Uterus (tissue), 4 donors: ENCODE measurements around the gene LDLRAD4. TPM values are rescaled to one million over a fixed set of nuclear protein-coding genes. Genes with fewer than 3 reads are reported as not detected.

Experiments
- DNase-seq, 2 donors: peaks; one replicate each; pipeline ENCODE4 v3.0.0-alpha.2; 2019 to 2020
- H3K27ac ChIP-seq, 2 donors: fragments of 200-600 bp; sonication (generic); 1 replicate in 1 of 2; 2 replicates in 1 of 2; pipeline ENCODE4 v1.5.1; 2016 to 2018
- H3K27me3 ChIP-seq, 2 donors: fragments of 200-600 bp; sonication (generic); one replicate each; pipeline ENCODE4 v1.5.1; 2018 to 2019; ENCODE audit warnings: control low read depth in 1 of 2
- H3K36me3 ChIP-seq, 2 donors: fragments of 200-600 bp; sonication (generic); one replicate each; pipeline ENCODE4 v1.5.1; 2019; ENCODE audit warnings: control low read depth in 1 of 2
- H3K4me1 ChIP-seq, 2 donors: fragments of 200-600 bp; sonication (generic); one replicate each; pipeline ENCODE4 v1.5.1; 2018 to 2019; ENCODE audit warnings: control low read depth in 1 of 2
- H3K4me3 ChIP-seq, 2 donors: fragments of 200-600 bp; sonication (generic); 1 replicate in 1 of 2; 2 replicates in 1 of 2; pipeline ENCODE4 v1.5.1; 2018 to 2019; ENCODE audit warnings: mild to moderate bottlenecking in 1 of 2
- H3K9me3 ChIP-seq, 2 donors: fragments of 200-600 bp; sonication (generic); one replicate each; pipeline ENCODE4 v1.5.1; 2019; ENCODE audit warnings: control low read depth in 1 of 2
- POLR2A ChIP-seq, 2 donors: fragments of 450-650 bp; IDR thresholded peaks; one replicate each; pipeline ENCODE4 v1.6.1; 2016; ENCODE audit warnings: antibody characterized with exemption in 2 of 2, mild to moderate bottlenecking in 1 of 2, moderate library complexity in 1 of 2
- intact Hi-C: fragments of 100-400 bp; cut with DNase I; formaldehyde crosslinking; loops from one replicate; pipeline ENCODE4 v1.15.1; 2023; ENCODE audit warnings: low total_unique reads
- total RNA-seq, 4 donors: library from RNA; depleted of rRNA in 3 of 4; stranded (reverse); fragments of >200 nt in 3 of 4; gene quantifications; one replicate each; pipeline versions ENCODE4 v1.1.0 to v1.2.4, GENCODE V29; 2014 to 2023
- TF ChIP-seq, protein P1 (sequence below), 4 experiments: fragments of 200-600 bp in 2 of 4; fragments of 450-650 bp in 2 of 4; sonication (generic) in 2 of 4; IDR thresholded peaks; one replicate each; pipeline ENCODE4 v1.5.1; 2016 to 2019; ENCODE audit warnings: antibody characterized with exemption in 4 of 4, mild to moderate bottlenecking in 2 of 4, moderate library complexity in 1 of 4
- donor health status: DM: yes; HTN: yes; CAD: no.

The LDLRAD4 gene
- total RNA-seq, 4 donors from 2014 or later: 23.8 to 82.2 (median 39.3) TPM

DNA sequence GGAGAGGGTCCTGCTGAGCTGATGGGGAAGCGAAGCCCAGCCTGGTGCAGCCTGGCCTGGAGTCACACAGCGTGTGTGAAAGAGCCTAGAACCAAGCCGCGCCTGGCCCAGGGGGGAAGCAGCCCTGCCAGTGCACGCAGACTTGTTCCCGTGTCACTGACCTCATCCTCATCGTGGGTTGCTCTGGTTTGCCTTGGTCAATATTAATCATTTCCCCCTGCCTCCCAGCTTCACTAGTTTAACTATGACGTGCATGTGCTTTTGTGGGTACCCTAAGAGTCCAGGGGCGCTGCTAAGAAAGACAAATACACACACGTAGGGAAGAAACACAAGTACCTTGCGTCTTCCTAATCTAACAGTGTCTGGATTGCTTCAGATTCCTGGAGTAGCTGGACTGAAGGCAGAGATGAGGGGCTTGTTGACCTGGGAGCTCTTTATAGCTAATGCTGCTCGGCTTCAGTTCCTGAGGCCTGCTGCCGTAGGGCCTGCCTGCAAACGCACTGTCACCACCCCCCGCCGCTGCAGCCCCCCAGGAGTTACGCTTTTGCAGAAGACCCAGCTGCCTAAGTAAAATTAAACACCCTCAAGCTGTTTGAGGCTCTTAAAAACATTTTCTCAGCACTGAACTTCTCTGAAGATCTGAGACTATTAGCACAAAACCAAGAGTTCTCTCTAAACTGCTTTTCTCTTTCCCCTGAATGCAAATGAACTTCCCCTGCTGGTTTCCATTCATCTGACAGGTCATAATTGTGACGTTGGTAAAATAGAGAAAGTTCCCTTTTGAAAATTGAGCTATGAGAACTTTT, 348.6 kb downstream of the LDLRAD4 start:
- intact Hi-C loops: no loop called here
- peaks cover 0 to 9% of the 10 kb centered on the region in 2 donors for H3K4me1 ChIP-seq
- TF ChIP-seq, protein P1, sequence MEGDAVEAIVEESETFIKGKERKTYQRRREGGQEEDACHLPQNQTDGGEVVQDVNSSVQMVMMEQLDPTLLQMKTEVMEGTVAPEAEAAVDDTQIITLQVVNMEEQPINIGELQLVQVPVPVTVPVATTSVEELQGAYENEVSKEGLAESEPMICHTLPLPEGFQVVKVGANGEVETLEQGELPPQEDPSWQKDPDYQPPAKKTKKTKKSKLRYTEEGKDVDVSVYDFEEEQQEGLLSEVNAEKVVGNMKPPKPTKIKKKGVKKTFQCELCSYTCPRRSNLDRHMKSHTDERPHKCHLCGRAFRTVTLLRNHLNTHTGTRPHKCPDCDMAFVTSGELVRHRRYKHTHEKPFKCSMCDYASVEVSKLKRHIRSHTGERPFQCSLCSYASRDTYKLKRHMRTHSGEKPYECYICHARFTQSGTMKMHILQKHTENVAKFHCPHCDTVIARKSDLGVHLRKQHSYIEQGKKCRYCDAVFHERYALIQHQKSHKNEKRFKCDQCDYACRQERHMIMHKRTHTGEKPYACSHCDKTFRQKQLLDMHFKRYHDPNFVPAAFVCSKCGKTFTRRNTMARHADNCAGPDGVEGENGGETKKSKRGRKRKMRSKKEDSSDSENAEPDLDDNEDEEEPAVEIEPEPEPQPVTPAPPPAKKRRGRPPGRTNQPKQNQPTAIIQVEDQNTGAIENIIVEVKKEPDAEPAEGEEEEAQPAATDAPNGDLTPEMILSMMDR (IDR thresholded peaks at IDR 0.05): no peak
- no peak for TF ChIP-seq POLR2A (IDR thresholded peaks at IDR 0.05)
- H3K27ac ChIP-seq: peak overlapping the region; percentile 77 to 88
- H3K9me3 ChIP-seq: no peaks in the 10 kb centered on the region
- no peak for DNase-seq
- no peak overlapping the region for H3K4me3 ChIP-seq
- H3K27me3 ChIP-seq: no peaks in the 10 kb centered on the region
- H3K36me3 ChIP-seq: no peaks in the 10 kb centered on the region

DNA sequence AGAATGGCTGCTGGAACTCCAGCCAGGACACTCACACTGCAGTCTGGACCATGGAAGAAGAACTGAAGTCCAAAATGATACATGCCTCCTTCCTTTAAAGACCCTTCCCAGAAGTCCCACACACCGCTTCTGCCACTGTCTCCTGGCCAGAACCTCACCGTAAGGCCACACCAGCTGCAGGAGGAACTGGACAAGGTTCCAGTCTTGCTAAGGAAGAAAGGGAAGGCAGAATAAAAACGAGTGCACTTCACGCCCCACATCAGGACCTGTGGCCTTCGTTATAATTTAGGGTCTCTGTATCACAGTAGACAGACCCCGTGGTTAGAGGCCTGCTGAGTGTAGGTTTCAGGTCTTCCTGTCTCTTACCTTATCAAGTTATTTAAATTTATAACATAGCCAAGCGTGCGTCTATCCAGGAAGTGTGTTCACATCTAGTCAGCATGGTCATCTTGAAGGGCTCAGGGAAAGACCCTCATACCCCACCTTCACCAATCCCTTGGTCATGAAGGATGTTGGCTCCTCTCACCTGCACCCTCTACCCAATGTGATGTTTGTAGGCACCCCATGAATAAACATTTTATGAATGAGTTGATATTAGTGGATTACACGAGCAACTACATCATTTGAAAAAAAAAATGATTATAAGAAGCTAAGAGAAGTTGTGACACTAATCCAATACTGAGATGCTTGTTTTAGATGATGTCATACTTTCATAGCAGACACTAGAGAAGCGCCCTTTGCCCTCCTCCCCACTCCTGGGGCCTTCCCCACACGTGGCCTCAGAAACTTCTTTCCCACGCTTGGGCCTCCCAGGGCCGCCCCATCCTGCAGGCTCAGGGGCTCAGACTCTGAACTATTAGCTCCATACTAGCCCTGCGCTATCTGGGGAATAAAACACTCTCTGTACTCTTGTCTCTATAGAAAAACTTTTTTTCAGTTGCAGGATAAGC, 350.2 kb downstream of the LDLRAD4 start:
- intact Hi-C loops: no loop called here
- peak overlapping the region; percentile 77 to 88 for H3K27ac ChIP-seq

DNA sequence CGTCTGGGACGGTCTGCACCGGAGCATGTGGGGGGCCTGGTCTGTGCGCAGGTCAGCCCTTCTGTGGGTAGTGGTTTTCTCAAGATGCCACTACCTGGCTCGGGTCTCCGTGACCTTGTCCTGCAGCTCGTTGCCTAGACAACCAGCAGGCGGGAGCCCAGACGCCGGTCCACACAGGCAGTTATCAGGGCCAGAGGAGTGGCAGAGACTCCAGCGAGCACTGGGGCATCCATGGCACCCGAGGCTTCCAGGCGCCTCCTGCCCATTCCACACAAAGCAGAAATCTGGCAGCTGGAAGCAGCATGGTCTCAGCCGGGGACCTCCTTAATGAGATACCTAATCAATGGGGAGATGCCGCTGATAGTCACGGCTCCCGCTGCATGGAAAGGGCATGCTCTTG, 351.7 kb downstream of the LDLRAD4 start:
- H3K36me3 ChIP-seq: no peaks in the 10 kb centered on the region
- H3K27ac ChIP-seq: no peak overlapping the region
- H3K4me3 ChIP-seq: no peak overlapping the region
- no peaks in the 10 kb centered on the region for H3K27me3 ChIP-seq
- DNase-seq: no peak
- TF ChIP-seq POLR2A (IDR thresholded peaks at IDR 0.05): no peak
- TF ChIP-seq, protein P1 (IDR thresholded peaks at IDR 0.05): no peak
- intact Hi-C loops: no loop called here
- H3K9me3 ChIP-seq: no peaks in the 10 kb centered on the region
- H3K4me1 ChIP-seq: peaks cover 0 to 9% of the 10 kb centered on the region in 2 donors

More for the DNA sequence above, 350.2 kb downstream of the LDLRAD4 start:
- Histone ChIP-seq H3K27me3 (no peaks in the 10 kb centered on the region), H3K36me3 (no peaks in the 10 kb centered on the region), H3K4me3 (no peak overlapping the region), H3K9me3 (no peaks in the 10 kb centered on the region), H3K4me1 (peaks cover 0 to 9% of the 10 kb centered on the region in 2 donors)
- DNase-seq: no peak
- TF ChIP-seq, protein P1 (IDR thresholded peaks at IDR 0.05): no peak
- TF ChIP-seq POLR2A (IDR thresholded peaks at IDR 0.05): no peak

DNA sequence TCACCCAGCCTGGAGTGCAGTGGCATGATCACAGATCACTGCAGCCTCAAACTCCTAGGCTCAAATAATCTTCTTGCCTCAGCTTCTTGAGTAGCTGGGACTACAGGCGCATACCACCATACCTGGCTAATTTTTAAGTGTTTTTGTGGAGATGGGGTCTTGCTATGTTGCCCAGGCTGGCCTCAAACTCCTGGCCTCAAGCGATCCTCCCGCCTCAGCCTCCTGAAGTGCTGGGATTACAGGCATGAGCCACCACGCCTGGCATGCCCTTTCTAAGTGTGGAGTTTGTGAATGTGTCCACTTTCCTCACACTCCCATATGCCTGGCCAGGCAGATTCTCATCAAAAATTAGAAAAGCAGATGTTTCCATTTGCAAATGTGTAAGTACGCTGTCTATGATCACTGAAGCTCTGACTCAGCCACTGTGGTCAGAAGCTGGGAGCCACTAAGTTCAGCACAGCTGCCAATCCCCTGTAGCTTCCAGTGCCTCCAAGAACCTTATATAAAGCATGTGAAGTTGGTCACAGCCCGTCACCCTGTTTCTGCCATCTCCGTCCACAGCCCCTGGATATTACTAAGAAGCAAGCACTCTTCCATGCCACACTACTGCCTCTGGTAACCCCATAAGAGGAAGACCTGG, 352.4 kb downstream of the LDLRAD4 start:
- no peak for TF ChIP-seq POLR2A (IDR thresholded peaks at IDR 0.05)
- TF ChIP-seq, protein P1 (IDR thresholded peaks at IDR 0.05): no peak
- no peak for DNase-seq
- Histone ChIP-seq H3K27ac (no peak overlapping the region), H3K27me3 (no peaks in the 10 kb centered on the region), H3K36me3 (no peaks in the 10 kb centered on the region), H3K4me3 (no peak overlapping the region), H3K9me3 (no peaks in the 10 kb centered on the region), H3K4me1 (peaks cover 0 to 9% of the 10 kb centered on the region in 2 donors)
- intact Hi-C loops: no loop called here
